Spleen (tissue), 11 donors: ENCODE data around the gene UBE2K. TPM values are rescaled to one million over a fixed set of nuclear protein-coding genes. Genes with fewer than 3 reads are reported as not detected.

Experiments
- DNase-seq: peaks from one replicate; pipeline ENCODE4 v3.0.0-alpha.2; 2020
- H3K27ac ChIP-seq, 8 donors: fragments of 200-600 bp; sonication (generic) in 7 of 8; 1 replicate in 4 of 8; 2 replicates in 4 of 8; pipeline versions ENCODE4 v1.5.0 to v1.8.0; 2016 to 2021; ENCODE audit warnings: inconsistent platforms in 4 of 8, mild to moderate bottlenecking in 4 of 8, moderate library complexity in 1 of 8
- H3K27me3 ChIP-seq, 7 donors: fragments of 200-600 bp; sonication (generic) in 6 of 7; replicated peaks in 1 of 7; 1 replicate in 4 of 7; 2 replicates in 3 of 7; pipeline versions ENCODE4 v1.5.0 to v1.8.0; 2016 to 2021; ENCODE audit warnings: inconsistent platforms in 3 of 7, mild to moderate bottlenecking in 1 of 7
- H3K36me3 ChIP-seq, 6 donors: fragments of 200-600 bp; sonication (generic) in 5 of 6; 1 replicate in 4 of 6; 2 replicates in 2 of 6; pipeline versions ENCODE4 v1.5.0 to v1.8.0; 2016 to 2021; ENCODE audit warnings: inconsistent platforms in 2 of 6
- H3K4me1 ChIP-seq, 6 donors: fragments of 200-600 bp; sonication (generic) in 5 of 6; 1 replicate in 3 of 6; 2 replicates in 3 of 6; pipeline versions ENCODE4 v1.5.0 to v1.8.0; 2016 to 2021; ENCODE audit warnings: inconsistent platforms in 3 of 6
- H3K4me3 ChIP-seq, 8 donors: fragments of 200-600 bp; sonication (generic) in 7 of 8; 1 replicate in 4 of 8; 2 replicates in 4 of 8; pipeline versions ENCODE4 v1.5.0 to v1.8.0; 2016 to 2021; ENCODE audit warnings: inconsistent platforms in 4 of 8, mild to moderate bottlenecking in 4 of 8, moderate library complexity in 2 of 8
- H3K9me3 ChIP-seq, 8 donors: fragments of 200-600 bp; sonication (generic) in 7 of 8; 1 replicate in 4 of 8; 2 replicates in 4 of 8; pipeline versions ENCODE4 v1.5.0 to v1.8.0; 2016 to 2021; ENCODE audit warnings: inconsistent platforms in 4 of 8
- POLR2A ChIP-seq, 3 donors: fragments of 450-650 bp; IDR thresholded peaks; one replicate each; pipeline ENCODE4 v1.5.1; 2017; ENCODE audit warnings: antibody characterized with exemption in 3 of 3, mild to moderate bottlenecking in 1 of 3
- POLR2AphosphoS5 ChIP-seq, 3 donors: sonication (generic); formaldehyde crosslinking; IDR thresholded peaks; one replicate each; pipeline ENCODE4 v1.5.1; 2017; ENCODE audit warnings: antibody characterized with exemption in 3 of 3
- WGBS, 5 donors: extraction: QIAGEN DNeasy Blood & Tissue Kit in 3 of 5; methylation state at CpG; one replicate each; pipeline versions ENCODE4 v1.1.5 to v1.1.7; 2013 to 2018; 5-methylcytosine and 5-hydroxymethylcytosine counted together
- intact Hi-C: fragments of 100-400 bp; cut with DNase I; formaldehyde crosslinking; loops from one replicate; pipeline ENCODE4 v1.15.0; 2023; ENCODE audit warnings: low total_unique reads
- polyA plus RNA-seq, 3 donors: library from polyadenylated mRNA; stranded (reverse); fragments of 200-250 nt; gene quantifications; one replicate each; pipeline ENCODE4 v1.2.1, GENCODE V29; 2013
- total RNA-seq, 7 donors: library from RNA; depleted of rRNA in 3 of 7; stranded (reverse); fragments of >200 nt in 3 of 7; fragmentation: NEBNext Ultra II Directional in 4 of 7; extraction: Animal tissue kit (Norgen Biotek cat#: 25700) in 4 of 7; gene quantifications; one replicate each; pipeline versions ENCODE4 v1.1.0 to v1.2.1, GENCODE V29; 2016 to 2021
- TF ChIP-seq, protein P1 (sequence below), 11 experiments: fragments of 200-600 bp in 7 of 11; fragments of 450-650 bp in 4 of 11; sonication (generic) in 4 of 11; IDR thresholded peaks in 8 of 11; conservative IDR thresholded peaks in 3 of 11; 1 replicate in 7 of 11; 2 replicates in 4 of 11; pipeline versions ENCODE4 v1.4.0 to v1.8.0; 2016 to 2021; ENCODE audit warnings: antibody characterized with exemption in 11 of 11, inconsistent platforms in 4 of 11, mild to moderate bottlenecking in 1 of 11
- donor health status: healthy with polysubstance abuse.
- donor health status: DM: no; HTN: no; CAD: no; lungs with moderate emphysema.
- donor health status: DM: no; HTN: no; CAD: no.
- donor health status: Bipolar disorder and iron deficiency.
- donor health status: healthy.
- donor health status: DM: no; HTN: no; CAD: no.
- donor health status: DM: yes; HTN: yes; CAD: no.

UBE2K gene
- total and polyA plus RNA-seq, 10 donors = 22.7 to 48.8 (median 27.1) TPM

DNA sequence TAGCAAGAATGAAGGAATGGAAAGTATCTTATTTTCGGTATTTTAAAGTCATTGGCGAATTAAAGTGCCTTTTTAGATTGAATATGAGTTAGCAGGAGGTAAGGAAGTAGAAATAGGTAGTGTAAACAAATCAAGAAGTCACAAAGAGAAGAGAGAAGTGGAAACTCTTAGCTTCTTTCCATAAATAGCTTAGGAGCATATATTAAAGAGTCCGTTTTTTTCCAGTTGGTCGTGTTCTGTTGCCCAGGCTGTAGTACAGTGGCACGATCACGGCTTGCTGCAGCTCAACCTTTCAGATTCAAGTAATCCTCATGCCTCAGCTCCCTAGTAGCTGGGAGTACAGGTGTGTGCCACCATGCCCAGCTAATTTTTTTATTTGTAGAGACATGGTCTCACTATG, 56.4 kb downstream of the UBE2K start:
- no peak overlapping the region for H3K4me3 ChIP-seq
- peaks cover 0 to 23% (median 10%) of the 10 kb centered on the region in 6 donors for H3K4me1 ChIP-seq
- peaks cover 0 to 97% (median 36%) of the 10 kb centered on the region in 6 donors for H3K36me3 ChIP-seq
- TF ChIP-seq, protein P1, sequence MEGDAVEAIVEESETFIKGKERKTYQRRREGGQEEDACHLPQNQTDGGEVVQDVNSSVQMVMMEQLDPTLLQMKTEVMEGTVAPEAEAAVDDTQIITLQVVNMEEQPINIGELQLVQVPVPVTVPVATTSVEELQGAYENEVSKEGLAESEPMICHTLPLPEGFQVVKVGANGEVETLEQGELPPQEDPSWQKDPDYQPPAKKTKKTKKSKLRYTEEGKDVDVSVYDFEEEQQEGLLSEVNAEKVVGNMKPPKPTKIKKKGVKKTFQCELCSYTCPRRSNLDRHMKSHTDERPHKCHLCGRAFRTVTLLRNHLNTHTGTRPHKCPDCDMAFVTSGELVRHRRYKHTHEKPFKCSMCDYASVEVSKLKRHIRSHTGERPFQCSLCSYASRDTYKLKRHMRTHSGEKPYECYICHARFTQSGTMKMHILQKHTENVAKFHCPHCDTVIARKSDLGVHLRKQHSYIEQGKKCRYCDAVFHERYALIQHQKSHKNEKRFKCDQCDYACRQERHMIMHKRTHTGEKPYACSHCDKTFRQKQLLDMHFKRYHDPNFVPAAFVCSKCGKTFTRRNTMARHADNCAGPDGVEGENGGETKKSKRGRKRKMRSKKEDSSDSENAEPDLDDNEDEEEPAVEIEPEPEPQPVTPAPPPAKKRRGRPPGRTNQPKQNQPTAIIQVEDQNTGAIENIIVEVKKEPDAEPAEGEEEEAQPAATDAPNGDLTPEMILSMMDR (IDR thresholded peaks at IDR 0.05 in 8 of 11, conservative IDR thresholded peaks at IDR 0.05 in 3 of 11) = no peak
- TF ChIP-seq POLR2A (IDR thresholded peaks at IDR 0.05) (no peak), POLR2AphosphoS5 (IDR thresholded peaks at IDR 0.05) (no peak)
- H3K9me3 ChIP-seq = no peaks in the 10 kb centered on the region
- intact Hi-C loops = no loop called here
- H3K27ac ChIP-seq = peak overlapping the region in 3 of 8 donors; percentile 22 to 39 (median 33)
- no peak for DNase-seq
- no peaks in the 10 kb centered on the region for H3K27me3 ChIP-seq
- 46 to 68% (median 64%) methylated on average over 6 of the region's 6 CpGs for WGBS, 5 donors

DNA sequence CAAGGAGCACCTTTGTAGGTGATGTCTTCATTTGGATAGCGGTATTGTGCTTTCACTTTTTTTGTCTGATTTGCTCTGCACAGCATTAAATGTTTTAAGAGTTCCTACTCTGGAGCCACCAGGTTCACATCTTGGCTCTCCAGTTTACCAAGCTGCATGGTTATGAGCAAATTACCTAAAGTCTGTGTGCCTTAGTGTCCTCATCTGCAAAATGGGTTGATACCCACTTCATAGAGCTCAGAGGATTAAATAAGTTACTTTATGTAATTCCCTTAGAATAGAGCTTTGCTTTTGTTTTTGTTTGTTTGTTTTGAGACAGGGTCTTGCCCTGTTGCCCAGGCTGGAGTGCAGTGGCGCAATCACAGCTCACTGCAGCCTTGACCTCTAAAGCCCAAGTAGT, 58.2 kb downstream of the UBE2K start:
- no peak for DNase-seq
- no peak for TF ChIP-seq POLR2AphosphoS5 (IDR thresholded peaks at IDR 0.05)
- TF ChIP-seq, protein P1 (IDR thresholded peaks at IDR 0.05 in 8 of 11, conservative IDR thresholded peaks at IDR 0.05 in 3 of 11) = no peak
- TF ChIP-seq POLR2A (IDR thresholded peaks at IDR 0.05) = no peak
- WGBS, 5 donors = 86 to 100% (median 95%) methylated on average over 2 of the region's 2 CpGs
- no peak overlapping the region for H3K27ac ChIP-seq
- intact Hi-C loops = no loop called here
- no peak overlapping the region for H3K4me3 ChIP-seq
- no peaks in the 10 kb centered on the region for H3K27me3 ChIP-seq
- peaks cover 0 to 97% (median 44%) of the 10 kb centered on the region in 6 donors for H3K36me3 ChIP-seq
- no peaks in the 10 kb centered on the region for H3K9me3 ChIP-seq
- H3K4me1 ChIP-seq = peaks cover 0 to 23% (median 10%) of the 10 kb centered on the region in 6 donors

DNA sequence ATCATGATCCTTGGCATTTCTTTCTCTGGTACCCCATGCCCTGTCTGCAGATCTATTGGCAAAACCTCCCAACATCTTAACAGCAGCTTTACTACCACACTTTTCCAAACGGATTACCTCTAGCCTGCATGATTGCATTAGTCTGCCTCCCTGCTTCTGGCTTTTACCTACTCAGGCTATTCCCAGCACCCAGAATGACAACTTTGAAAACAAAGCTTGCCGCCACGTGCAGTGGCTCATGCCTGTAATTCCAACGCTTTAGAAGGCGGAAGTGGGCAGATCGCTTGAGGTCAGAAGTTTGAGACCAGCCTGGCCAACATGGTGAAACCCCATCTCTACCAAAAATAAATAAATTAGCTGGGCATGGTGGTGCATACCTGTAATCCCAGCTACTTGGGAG, 60.2 kb downstream of the UBE2K start:
- no peaks in the 10 kb centered on the region for H3K9me3 ChIP-seq
- WGBS, 5 donors = 94 to 96% (median 95%) methylated on average over 6 of the region's 6 CpGs
- H3K27ac ChIP-seq = no peak overlapping the region
- peaks cover 0 to 22% (median 10%) of the 10 kb centered on the region in 6 donors for H3K4me1 ChIP-seq
- intact Hi-C loops = no loop called here
- no peak overlapping the region for H3K4me3 ChIP-seq
- H3K27me3 ChIP-seq = no peaks in the 10 kb centered on the region
- DNase-seq = no peak
- TF ChIP-seq POLR2A (IDR thresholded peaks at IDR 0.05) = no peak
- TF ChIP-seq POLR2AphosphoS5 (IDR thresholded peaks at IDR 0.05) = no peak
- TF ChIP-seq, protein P1 (IDR thresholded peaks at IDR 0.05 in 8 of 11, conservative IDR thresholded peaks at IDR 0.05 in 3 of 11) = no peak
- peaks cover 0 to 97% (median 46%) of the 10 kb centered on the region in 6 donors for H3K36me3 ChIP-seq

DNA sequence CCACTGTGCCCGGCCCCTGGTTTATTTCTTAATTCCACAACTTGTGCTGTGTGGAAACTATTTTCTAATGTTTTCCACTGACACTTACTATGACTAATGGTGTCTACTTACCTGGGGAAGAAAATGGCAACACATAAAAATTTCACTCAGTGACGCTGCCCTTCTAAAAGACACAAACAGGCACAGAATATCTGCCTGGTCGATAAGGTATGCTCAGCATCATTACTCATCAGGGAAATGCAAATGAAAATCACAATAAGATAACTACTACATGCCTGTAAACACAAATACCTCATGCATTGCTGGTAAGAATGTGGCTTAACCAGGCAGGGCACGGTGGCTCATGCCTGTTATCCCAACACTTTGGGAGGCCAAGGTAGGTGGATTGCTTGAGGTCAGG, 61.6 kb downstream of the UBE2K start:
- WGBS, 5 donors = 81 to 93% (median 89%) methylated on average over 4 of the region's 4 CpGs
- peaks cover 0 to 99% (median 47%) of the 10 kb centered on the region in 6 donors for H3K36me3 ChIP-seq
- no peaks in the 10 kb centered on the region for H3K27me3 ChIP-seq
- intact Hi-C loops = no loop called here
- H3K4me3 ChIP-seq = no peak overlapping the region
- no peak overlapping the region for H3K27ac ChIP-seq
- no peak for DNase-seq
- peaks cover 0 to 11% (median under 1%) of the 10 kb centered on the region in 6 donors for H3K4me1 ChIP-seq
- H3K9me3 ChIP-seq = no peaks in the 10 kb centered on the region
- TF ChIP-seq POLR2A (IDR thresholded peaks at IDR 0.05) (no peak), POLR2AphosphoS5 (IDR thresholded peaks at IDR 0.05) (no peak)
- TF ChIP-seq, protein P1 (IDR thresholded peaks at IDR 0.05 in 8 of 11, conservative IDR thresholded peaks at IDR 0.05 in 3 of 11) = no peak
